HCT116 (cell line): ENCODE measurements around the gene IP6K3.

Source experiments
- POLR2AphosphoS5 ChIP-seq: IDR thresholded peaks from 2 replicates; pipeline ENCODE4 v1.6.1; 2011; ENCODE audit warnings: mild to moderate bottlenecking, low read depth, low read length, moderate library complexity
- TCF7L2 ChIP-seq: IDR thresholded peaks from 2 replicates; pipeline ENCODE4 v1.7.0; 2011; ENCODE audit warnings: borderline replicate concordance, inconsistent platforms; ENCODE audit not compliant: insufficient read depth, insufficient read length; ENCODE audit errors: extremely low read depth

- TF ChIP-seq POLR2AphosphoS5 (no peak), TCF7L2 (no peak)
Observed at GRCh38 chr6:33707771-33708170, 38.9 kb downstream of the IP6K3 start.
